Activated CD8-positive, alpha-beta memory T cell treated with anti-CD3 and anti-CD28 coated beads for 36 hours (primary cell): ENCODE results near the gene ZNF180. TPM values are rescaled to one million over a fixed set of nuclear protein-coding genes. Genes with fewer than 3 reads are reported as not detected.
"Not testable (repeated sequence)": the region's sequence is repeated elsewhere in the genome, so short reads cannot be mapped to it uniquely, and the experiment has no call there.

ENCODE experiments used
- CTCF ChIA-PET: fragments of 350-600 bp; sonication (Branson Sonifier 250); formaldehyde crosslinking; loops from one replicate; lab custom pipeline; 2021; ENCODE audit warnings: antibody characterized with exemption; lab: Charles Lee
- POLR2A ChIA-PET: fragments of 350-600 bp; sonication (Branson Sonifier 250); formaldehyde crosslinking; loops from one replicate; lab custom pipeline; 2021; ENCODE audit warnings: antibody characterized with exemption; lab: Charles Lee
- total RNA-seq, 2 experiments: library from RNA; stranded (reverse); gene quantifications; one replicate each; pipeline ENCODE4 v1.2.3, GENCODE V29; 2021

The ZNF180 gene
- 1 to 10 TPM; 6.0 to 6.3 TPM for total RNA-seq

DNA sequence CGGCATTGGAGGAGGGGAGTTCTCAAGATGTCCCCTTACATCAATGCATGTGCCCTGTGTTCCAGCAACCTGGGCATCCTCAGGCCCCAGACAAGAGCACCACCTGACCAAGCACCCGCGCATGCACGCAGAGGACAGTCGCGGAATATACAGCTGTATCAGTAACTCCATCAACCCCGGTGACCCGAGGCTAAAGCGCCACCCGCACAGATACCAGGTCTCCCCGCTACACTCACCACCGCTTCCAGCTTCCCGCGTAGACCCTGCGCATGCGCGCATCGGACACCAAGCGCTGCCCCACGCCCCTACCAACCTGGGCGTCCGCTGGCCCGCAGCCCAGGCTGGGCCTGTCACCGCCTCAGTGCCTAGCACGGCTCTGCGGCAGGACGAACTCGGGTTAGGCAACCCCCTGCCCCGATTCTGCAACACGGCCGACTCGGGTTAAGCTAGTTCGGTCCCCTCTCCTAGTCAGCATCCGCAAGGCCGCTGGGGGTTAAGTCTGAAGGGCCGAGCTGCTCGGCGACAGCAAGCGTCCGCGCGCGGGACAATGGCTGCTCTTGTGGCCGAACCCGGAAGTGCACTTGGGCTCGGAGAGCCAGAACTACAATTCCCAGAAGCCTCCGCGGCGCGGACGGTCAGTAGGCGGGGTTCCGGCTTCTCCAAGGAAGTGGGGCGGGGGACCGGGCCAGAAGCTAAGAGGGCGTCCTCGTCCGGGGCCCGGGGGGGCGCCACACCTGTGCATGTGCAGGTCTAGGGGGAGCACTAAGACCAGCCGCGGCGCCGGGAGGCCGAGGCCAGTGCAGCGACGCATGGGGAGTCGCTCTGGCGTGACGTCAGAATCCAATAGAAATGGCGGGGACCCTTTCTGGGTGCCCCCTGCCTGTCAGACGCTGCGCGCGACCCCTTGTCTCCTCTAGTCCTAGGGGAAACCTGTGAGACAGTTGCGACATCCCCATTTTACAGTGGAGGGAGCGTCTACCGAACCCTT, at the start of gene ZNF180:
Gene ZNF180 (minus strand): TSS at position 561 of the 988 bp plus-strand sequence. CDS start 3,188 bp downstream, outside the sequence.
- POLR2A ChIA-PET = no interaction called here
- CTCF ChIA-PET = interaction anchor here (0.6 to 1.3 kb wide), 4 partner anchors 26 to 386 kb away, joined by 3 to 4 read pairs (median 4); partner anchors contain the start of gene ZNF227

DNA sequence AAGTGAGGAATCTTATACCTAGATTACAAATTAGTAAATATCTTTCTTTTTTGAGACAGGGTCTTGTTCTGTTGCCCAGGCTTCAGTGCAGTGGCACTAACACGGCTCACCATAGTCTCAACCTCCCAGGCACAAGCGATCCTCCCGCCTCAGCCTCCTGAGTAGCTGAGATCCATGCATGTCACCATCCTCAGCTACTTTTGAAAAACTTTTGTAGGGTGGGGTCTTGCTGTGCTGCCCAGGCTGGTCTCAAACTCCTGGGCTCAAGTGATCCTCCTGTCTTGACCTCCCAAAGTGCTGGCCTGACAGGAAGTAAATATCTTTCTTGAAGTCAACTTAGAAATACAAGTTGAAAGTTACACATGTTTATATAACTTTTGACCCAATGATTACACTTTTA, 49.2 kb upstream of the ZNF180 start:
- ChIA-PET POLR2A (no interaction called here), CTCF (no interaction called here)

DNA sequence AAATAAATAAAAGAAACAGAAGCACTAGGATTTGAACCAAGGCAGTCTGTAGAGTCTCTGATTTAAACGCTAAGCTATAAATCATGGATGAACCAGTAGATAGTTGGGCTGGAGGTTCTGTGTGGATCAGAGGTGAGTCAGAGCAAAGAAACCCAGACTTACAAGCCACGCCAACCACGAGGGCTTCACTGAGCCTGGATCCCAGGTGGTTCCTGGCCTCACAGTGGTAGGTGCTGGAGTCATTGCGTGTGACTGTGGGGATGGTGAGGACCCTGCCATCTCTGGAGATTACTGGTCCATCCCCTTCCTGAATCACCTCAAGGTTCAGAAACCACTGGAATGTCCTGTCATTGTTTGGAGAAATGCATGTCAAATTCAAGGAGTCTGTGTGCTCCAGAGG, 48.4 kb upstream of the ZNF180 start:
- CTCF ChIA-PET = no interaction called here

DNA sequence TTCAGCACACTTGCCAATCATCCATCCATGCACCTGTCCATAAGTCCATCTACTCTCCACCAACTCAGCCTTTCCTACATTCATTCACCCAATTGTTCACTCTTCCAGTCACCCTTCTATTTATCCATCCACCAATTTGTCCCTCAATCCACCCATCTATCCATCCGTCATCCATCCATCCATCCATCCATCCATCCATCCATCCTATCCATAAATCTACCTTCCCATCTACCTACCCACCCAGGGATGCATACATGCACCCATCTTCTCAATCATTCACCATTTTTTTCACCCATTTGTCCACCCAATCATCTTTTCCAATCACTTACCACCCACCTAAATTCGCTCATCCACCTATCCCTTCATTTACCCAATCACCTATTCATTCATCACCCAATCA, 43.7 kb upstream of the ZNF180 start:
- POLR2A ChIA-PET = no interaction called here

More for the DNA sequence above, 48.4 kb upstream of the ZNF180 start:
- POLR2A ChIA-PET = interaction anchor here (0.6 kb wide), 1 partner anchor 103 kb away, joined by 3 read pairs; no protein-coding TSS in a partner anchor

DNA sequence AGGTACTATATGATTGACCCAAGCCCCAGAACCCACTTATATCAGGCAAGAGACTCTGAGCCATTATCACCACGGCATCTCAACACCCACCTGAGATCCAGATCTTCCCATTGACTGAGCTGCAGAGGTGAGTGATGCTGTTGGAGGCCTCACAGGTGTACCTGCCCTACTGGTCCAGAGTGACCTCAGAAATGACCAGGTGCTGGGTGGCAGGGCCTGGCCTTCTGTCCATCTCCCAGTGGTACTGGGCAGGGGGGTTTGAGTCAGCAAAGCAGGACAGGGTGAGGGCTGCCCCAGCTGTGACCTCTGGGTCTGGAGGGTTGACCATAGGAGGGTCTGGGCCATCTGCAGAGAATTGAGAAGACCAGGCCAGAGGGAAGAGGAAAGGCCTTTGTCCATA, 42.3 kb upstream of the ZNF180 start:
- ChIA-PET CTCF (no interaction called here), POLR2A (interaction anchor here (0.6 kb wide), 1 partner anchor 13 kb away, joined by 4 read pairs; no protein-coding TSS in a partner anchor)

More for the DNA sequence above, 43.7 kb upstream of the ZNF180 start:
- CTCF ChIA-PET = no interaction called here

DNA sequence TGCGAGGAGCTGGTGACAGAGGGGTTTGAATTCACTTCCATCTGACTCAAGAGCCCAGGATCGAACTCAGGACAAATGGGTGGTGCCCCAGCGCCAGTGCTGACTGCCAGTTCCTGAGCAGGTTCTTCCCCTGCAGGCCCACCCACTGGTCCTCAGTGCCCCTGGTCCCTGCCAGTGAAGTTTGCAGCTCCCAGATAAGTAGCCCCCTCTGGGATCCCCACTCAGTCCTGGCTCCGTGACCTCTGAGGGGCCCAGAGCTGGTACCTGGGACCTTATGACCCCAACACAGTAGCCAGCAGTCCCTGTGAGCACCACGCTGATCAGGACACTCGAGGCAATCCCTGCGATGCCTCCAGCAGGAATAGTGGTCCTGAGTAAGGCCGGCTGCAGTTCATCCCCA, 40.4 kb upstream of the ZNF180 start:
- ChIA-PET CTCF (no interaction called here), POLR2A (no interaction called here)

DNA sequence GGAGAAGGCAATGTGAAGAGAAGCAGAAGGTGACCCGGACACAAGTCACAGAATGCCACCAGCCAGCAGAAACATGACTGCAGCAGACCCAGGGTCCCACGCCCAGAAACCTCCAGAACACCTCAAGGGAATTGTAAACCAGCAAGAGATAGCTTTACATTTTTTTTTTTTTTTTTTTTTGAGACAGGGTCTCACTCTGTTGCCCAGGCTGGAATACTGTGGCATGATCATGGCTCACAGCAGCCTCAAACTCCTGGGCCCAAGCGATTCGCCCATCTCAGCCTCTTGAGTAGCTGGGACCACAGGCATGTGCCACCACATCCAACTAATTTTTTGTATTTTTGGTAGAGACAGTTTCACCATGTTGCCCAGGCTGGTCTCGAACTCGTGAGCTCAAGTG, 39.7 kb upstream of the ZNF180 start:
- ChIA-PET CTCF (interaction anchor here (0.7 kb wide), 1 partner anchor 119 kb away, joined by 3 read pairs; no protein-coding TSS in a partner anchor), POLR2A (no interaction called here)

DNA sequence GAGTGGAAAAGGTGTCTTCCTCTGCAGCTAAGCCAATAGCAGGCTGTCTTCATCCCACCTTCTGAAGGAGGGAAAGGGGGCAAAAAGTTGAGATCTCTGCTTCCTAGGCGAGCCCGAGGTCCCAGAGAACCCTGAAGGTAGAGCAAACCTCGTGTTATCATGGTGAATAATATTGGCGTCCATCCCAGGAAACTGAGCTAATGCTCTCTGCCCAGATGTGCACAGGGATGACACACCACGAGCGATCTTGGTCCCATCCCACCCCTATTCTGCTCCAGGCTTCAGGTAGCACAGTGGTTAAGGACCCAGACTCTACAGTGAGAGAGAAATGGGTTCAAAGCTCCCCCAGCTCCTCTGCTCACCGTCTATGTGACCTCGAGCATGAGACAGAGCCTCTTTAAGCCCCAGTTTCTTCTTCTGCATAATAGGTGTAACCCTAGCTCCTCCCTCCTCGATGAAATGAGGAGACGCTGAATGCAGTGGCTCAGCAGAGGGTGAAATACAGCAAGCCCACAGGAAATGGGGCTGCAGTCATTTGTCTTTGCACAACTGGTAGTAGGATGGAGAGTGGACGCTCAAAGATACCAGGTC, 39.0 kb upstream of the ZNF180 start:
- POLR2A ChIA-PET = no interaction called here
- CTCF ChIA-PET = interaction anchor here (0.7 kb wide), 1 partner anchor 120 kb away, joined by 3 read pairs; no protein-coding TSS in a partner anchor

DNA sequence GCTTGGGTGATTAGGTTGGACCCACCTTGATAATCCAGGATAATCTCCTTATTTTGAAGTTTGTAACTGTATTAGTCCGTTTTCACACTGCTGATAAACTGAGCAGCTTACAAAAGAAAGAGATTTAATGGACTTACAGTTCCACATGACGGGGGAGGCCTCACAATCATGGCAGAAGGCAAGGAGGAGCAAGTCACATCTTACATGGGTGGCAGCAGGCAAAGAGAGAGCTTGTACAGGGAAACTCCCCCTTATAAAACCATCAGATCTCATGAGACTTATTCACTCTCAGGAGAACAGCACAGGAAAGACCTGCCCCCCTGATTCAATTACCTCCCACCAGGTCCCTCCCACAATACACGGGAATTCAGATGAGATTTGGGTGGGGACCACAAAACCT, 35.0 kb upstream of the ZNF180 start:
- POLR2A ChIA-PET, CTCF ChIA-PET: not testable (repeated sequence)

DNA sequence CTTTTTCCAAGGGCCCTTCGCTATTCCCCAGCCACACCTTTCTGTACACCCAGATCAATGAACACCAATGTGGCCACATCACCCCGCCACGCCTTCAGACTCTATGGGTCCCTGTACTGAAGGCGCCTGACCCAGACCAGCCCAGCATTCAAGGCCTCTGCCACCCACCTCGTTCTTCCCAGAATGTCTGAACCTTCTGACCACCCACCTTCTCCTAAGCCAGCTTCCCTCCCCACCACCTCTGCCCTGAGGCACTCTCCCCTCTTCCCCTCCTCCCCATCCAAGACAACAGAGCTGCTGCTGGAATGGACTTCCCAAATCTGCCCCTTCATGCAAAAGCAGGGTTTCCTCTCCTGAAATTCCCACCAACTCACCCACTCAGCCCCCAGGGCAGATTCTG, 32.5 kb upstream of the ZNF180 start:
- ChIA-PET POLR2A (no interaction called here), CTCF (no interaction called here)

DNA sequence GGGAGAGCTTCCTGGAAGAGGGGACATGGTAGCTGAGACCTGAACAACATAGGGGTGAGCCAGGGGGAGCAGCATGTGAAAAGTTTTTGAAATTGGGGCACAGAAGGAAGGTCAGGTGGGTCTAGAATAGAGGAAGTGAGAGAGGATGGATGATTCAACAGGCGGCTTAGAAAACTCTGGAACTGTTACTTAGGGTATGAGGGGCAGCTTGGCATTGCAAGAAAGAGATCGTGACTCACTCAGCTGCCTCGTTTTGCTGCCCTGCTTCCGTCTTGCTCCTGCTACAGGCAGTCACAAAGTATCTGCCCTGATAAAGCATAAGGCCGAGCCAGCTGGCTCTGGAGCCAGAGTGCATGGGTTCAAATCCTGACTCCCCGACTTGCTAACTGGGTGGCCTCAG, 30.5 kb upstream of the ZNF180 start:
- CTCF ChIA-PET = no interaction called here
- POLR2A ChIA-PET = no interaction called here

DNA sequence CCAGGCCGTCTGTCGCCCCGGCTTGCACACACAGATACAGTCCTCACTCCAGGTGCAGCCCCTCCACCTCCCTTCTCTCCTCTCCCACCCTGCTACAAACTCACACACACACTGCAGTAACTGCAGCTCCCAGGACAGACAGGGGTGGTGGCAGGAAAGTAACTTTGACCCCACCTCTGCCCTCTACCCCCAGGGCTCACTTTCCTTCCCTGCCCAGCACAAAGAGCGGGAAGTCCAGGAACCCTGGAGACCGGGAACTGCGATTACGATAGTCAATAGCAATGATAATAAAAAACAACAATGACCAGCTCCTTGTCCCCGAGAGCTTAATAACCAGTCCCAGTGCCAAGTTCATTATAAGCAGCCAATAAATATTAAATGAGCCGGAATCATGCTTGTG, 29.2 kb upstream of the ZNF180 start, which contains the start of gene CEACAM20:
Gene CEACAM20 (minus strand): TSS at position 140 of the 400 bp plus-strand sequence. CDS start 166 bp downstream, outside the sequence.
- CTCF ChIA-PET = no interaction called here
- POLR2A ChIA-PET = interaction anchor here (0.7 kb wide), 1 partner anchor 13 kb away, joined by 4 read pairs; no protein-coding TSS in a partner anchor

DNA sequence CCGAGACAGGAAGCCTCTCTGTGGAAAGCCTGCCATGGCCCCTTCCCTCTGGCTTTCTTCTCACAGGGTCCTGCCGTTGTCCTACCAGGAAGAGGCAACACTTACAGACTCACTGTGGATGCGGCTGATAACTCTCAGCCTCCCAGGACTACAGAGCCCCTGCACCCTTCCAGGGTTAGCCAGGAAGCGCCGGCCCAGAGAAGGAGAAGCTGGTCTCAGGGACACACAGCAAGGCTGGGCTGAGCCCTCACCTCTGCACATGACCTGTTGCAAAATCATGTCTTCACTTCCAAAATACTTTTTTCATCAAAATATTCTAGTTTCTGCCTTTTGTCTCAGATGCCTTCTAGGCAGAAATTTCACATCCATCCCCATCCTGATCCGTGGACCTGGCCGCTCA, 27.2 kb upstream of the ZNF180 start:
- ChIA-PET CTCF (no interaction called here), POLR2A (no interaction called here)

DNA sequence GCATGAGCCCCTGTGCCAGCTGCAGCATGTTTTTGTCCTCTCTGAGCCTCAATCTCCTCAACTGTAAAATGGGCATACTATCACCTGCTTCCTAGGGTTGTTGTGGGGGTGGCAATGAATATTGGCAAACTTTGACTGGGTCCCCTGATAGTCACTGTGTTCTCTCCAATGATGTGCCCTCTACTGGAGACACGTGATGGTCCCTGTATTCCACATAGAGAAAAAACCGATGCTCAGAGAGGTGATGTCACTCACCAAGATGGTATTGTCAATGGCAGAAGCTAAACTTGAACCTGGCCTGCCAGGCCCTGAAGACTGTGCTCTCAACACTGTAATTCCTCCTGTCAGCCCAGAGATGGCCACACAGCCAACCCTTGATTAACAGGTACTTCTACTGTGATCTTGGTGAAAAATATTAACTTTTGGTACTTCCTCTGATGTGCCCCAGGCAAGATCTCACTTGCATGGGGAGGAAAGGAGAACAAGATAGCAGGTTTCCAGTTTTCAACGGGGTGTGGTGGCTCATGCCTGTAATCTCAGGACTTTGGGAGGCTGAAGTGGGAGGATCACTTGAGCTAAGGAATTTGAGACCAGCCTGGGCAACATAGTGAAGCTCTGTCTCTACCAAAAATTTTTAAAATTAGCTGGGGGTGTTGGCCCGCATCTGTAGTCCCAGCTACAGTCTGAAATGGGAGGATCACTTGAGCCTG, 25.6 kb upstream of the ZNF180 start:
- POLR2A ChIA-PET = no interaction called here
- CTCF ChIA-PET = no interaction called here

DNA sequence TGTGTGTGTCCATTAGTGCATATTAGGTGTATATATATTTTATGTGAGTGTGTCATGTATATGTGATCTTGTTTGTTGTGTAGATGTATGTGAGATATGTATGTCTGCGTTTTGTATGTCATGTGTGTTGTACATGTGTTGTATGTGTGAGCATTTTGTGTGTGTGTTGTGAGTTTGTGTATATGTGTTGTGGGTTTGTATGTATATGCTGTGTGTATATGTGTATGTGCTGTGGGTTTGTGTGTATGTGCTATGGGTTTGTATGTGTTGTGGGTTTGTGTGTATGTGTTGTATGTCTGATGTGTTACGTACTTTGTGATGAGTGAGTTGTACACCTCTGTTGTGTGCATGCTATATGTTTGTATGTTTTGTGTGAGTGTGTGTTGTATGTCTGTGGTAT, 21.0 kb upstream of the ZNF180 start:
- CTCF ChIA-PET = no interaction called here
- POLR2A ChIA-PET = no interaction called here

DNA sequence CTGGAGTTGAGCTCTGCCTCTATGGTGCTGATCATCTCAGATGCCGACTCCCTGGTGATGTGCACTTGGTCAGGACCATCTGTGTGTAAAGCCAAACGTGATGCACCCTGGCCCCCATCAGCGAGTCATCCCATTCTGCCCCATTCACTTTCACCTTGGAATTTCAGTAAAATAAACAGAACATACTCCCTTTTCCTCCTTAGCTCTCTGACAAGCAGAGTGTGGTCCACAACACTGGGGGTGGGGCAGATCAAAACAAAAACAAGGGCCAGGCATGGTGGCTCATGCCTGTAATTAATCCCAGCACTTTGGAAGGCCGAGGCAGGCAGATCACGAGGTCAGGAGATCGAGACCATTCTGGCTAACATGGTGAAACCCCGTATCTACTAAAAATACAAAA, 16.8 kb upstream of the ZNF180 start:
- POLR2A ChIA-PET = no interaction called here
- CTCF ChIA-PET = no interaction called here

DNA sequence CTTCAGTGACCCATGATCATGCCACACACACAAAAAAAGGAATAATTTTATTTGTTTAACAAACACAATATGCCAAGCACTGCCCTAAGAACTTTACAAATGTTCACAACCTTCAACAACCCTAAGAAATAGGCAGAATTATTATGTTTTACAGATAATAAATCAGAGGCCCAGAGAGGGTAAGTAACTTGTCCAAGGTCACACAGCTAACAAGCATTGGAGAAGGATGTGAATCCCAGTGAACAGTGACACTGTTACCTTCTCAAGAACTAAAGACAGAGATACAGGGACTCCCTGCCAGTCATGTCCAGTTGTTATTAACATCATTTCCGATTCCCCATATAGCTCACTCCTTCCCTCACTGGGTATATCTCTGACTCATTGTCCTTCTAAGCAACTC, 15.6 kb upstream of the ZNF180 start:
- ChIA-PET POLR2A (no interaction called here), CTCF (no interaction called here)

DNA sequence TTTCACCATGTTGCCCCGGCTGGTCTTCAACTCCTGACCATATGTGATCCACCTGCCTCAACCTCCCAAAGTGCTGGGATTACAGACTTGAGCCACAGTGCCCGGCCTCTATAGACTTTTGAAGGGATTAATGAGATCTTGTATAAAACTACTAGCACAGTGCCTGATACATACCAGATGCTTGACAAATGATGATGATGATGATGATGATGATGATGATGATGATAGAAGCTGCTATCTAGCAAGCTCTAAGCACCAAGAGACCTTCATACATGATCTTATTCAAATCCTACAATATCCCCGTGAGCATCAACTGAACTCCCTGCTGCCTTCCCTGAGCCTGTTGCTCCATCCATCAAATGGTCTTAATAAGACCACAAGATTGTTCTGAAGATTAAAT, 14.7 kb upstream of the ZNF180 start:
- POLR2A ChIA-PET = no interaction called here
- CTCF ChIA-PET = no interaction called here
